GM23338 (cell line): ENCODE data around the gene CDC14B.

Experiments used
- CTCF ChIP-seq, 2 experiments: fragments of 200-600 bp in 1 of 2; sonication (generic) in 1 of 2; conservative IDR thresholded peaks; 2 replicates each; pipeline versions ENCODE4 v1.5.1 to v1.6.1; 2016 to 2017; ENCODE audit warnings: antibody characterized with exemption in 2 of 2, low read depth in 2 of 2, mild to moderate bottlenecking in 2 of 2, moderate library complexity in 1 of 2
- EZH2 ChIP-seq: fragments of 200-600 bp; sonication (generic); IDR thresholded peaks from one replicate; pipeline ENCODE4 v1.8.0; 2017; ENCODE audit warnings: antibody characterized with exemption, mild to moderate bottlenecking, low read depth; ENCODE audit not compliant: unreplicated experiment
- EZH2phosphoT487 ChIP-seq: fragments of 200-600 bp; sonication (generic); IDR thresholded peaks from one replicate; pipeline ENCODE4 v1.8.1; 2018; ENCODE audit warnings: antibody characterized with exemption; ENCODE audit not compliant: unreplicated experiment
- JUNB ChIP-seq: IDR thresholded peaks from one replicate; pipeline ENCODE4 v1.6.1; 2016; ENCODE audit warnings: antibody characterized with exemption; ENCODE audit not compliant: unreplicated experiment
- POLR2AphosphoS5 ChIP-seq: IDR thresholded peaks from 2 replicates; pipeline ENCODE4 v1.6.1; 2016; ENCODE audit warnings: antibody characterized with exemption, low read depth
- STAT1 ChIP-seq: IDR thresholded peaks from one replicate; pipeline ENCODE4 v1.6.1; 2016; ENCODE audit warnings: antibody characterized with exemption; ENCODE audit not compliant: unreplicated experiment
- TF ChIP-seq, protein P1 (sequence below): IDR thresholded peaks from one replicate; pipeline ENCODE4 v1.6.1; 2018; ENCODE audit warnings: antibody characterized with exemption; ENCODE audit not compliant: unreplicated experiment
- TF ChIP-seq, protein P2 (sequence below): IDR thresholded peaks from 2 replicates; pipeline ENCODE4 v1.6.1; 2016; ENCODE audit warnings: antibody characterized with exemption

DNA sequence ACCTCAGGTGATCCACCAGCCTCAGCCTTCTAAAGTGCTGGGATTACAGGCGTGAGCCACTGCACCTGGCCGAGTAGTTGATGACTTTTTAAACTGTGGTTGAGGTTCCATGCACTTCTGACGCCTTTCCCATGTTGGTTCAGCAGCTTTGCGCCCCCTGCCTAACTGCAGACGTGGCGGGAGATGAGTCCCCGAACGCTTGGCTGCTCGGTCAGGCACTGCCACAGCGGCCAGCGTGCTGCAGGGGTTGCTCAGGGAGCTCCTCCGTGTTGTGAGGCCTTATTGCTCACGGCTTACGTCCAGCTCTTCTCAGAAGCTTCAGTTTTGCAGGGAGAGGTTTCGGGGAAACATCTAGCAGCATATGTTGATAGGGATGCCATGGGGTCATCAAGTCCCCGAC is 134.4 kb downstream of the CDC14B start:
- TF ChIP-seq CTCF (conservative IDR thresholded peaks at IDR 0.05; ENCODE audit: low read depth in 2 of 2) (no peak; a peak in 1 of 4 replicates), POLR2AphosphoS5 (no peak), EZH2 (no peak), EZH2phosphoT487 (no peak), STAT1 (no peak), JUNB (no peak)
- TF ChIP-seq, protein P1, sequence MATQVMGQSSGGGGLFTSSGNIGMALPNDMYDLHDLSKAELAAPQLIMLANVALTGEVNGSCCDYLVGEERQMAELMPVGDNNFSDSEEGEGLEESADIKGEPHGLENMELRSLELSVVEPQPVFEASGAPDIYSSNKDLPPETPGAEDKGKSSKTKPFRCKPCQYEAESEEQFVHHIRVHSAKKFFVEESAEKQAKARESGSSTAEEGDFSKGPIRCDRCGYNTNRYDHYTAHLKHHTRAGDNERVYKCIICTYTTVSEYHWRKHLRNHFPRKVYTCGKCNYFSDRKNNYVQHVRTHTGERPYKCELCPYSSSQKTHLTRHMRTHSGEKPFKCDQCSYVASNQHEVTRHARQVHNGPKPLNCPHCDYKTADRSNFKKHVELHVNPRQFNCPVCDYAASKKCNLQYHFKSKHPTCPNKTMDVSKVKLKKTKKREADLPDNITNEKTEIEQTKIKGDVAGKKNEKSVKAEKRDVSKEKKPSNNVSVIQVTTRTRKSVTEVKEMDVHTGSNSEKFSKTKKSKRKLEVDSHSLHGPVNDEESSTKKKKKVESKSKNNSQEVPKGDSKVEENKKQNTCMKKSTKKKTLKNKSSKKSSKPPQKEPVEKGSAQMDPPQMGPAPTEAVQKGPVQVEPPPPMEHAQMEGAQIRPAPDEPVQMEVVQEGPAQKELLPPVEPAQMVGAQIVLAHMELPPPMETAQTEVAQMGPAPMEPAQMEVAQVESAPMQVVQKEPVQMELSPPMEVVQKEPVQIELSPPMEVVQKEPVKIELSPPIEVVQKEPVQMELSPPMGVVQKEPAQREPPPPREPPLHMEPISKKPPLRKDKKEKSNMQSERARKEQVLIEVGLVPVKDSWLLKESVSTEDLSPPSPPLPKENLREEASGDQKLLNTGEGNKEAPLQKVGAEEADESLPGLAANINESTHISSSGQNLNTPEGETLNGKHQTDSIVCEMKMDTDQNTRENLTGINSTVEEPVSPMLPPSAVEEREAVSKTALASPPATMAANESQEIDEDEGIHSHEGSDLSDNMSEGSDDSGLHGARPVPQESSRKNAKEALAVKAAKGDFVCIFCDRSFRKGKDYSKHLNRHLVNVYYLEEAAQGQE = no peak
- TF ChIP-seq, protein P2, sequence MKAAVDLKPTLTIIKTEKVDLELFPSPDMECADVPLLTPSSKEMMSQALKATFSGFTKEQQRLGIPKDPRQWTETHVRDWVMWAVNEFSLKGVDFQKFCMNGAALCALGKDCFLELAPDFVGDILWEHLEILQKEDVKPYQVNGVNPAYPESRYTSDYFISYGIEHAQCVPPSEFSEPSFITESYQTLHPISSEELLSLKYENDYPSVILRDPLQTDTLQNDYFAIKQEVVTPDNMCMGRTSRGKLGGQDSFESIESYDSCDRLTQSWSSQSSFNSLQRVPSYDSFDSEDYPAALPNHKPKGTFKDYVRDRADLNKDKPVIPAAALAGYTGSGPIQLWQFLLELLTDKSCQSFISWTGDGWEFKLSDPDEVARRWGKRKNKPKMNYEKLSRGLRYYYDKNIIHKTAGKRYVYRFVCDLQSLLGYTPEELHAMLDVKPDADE = no peak
